HS-27A (cell line): ENCODE results near the gene DNAAF9.

Experiments used
- DNase-seq: peaks from one replicate; pipeline ENCODE4 v3.0.0-alpha.2; 2012; ENCODE audit warnings: low read depth, missing footprints

DNAAF9 gene

DNA sequence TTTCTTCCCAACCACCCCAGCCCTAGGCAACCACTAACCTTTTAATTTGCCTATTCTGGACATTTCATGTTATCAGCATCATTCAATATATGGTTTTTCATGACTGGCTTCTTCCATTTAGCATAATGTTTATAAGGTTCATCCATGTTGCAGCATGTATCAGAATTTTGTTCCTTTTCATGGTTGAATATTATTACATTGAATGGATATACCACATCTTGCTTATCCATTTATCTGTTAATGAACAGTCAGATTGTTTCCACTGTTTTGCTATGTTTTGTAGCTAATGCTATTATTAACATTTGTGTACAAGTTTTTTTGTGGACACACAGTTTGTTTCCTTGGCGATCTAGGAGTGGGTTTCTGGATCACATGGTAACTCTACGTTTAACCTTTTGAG is 3.0 kb upstream of the DNAAF9 start:
- DNase-seq, result no peak

DNA sequence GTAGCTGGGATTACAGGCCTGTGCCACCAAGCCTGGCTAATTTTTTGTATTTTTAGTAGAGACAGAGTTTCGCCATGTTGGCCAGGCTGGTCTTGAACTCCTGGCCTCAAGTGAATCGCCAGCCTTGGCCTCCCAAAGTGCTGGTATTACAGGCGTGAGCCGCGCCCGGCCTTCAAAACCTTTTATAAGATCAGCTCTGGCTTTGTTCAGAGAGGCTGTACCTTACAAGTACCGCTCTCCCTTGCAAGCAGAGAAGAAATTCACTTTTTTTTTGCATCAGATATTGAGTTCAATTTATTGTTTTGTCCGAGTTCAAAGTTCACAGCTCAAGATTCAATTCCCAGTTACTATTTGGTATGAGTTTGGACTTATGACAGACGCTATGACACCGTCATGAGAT is 1.9 kb upstream of the DNAAF9 start:
- DNase-seq, result no peak

DNA sequence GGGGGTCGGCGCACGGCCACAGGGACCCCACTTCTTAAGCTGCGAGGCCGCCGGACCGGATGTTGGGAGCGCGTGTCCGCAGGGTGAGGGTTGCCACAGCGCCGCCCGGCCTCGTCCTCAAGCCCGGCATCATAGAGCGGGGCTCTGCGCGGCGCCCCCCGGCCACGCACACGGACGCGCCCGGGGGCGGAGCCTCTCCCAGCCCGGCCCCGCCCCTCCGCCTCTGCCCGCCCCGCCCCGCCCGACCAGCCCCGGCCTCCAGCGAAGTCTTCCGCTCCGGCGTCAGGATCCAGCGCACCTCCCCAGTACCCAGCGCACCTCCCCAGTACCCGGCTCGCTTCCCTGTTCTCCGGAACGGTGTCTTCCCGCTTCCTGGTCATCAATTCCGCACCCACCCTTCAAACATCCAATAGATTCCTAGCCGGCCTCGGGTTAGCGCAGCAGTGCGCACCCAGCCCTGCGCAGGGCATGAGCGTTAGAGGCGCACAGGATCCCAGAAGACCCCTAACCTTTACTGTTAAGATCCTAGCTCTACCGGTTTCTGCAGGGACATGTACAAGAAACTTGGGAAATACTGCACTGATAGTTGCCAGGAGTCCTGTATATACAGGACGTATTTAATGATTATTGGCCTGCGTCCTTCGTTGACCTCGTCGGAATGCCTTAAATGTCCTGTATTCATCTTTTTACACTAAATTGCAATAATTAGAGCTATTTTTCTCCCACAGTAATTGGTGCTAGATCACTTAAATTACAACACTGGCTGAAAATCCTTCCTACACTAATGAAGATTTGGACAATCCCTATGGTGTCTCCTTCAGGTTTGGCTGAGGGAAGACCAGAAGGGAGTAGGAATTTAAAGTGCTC is 535 bp upstream of the DNAAF9 start:
- DNase-seq, result peak; percentile 61

DNA sequence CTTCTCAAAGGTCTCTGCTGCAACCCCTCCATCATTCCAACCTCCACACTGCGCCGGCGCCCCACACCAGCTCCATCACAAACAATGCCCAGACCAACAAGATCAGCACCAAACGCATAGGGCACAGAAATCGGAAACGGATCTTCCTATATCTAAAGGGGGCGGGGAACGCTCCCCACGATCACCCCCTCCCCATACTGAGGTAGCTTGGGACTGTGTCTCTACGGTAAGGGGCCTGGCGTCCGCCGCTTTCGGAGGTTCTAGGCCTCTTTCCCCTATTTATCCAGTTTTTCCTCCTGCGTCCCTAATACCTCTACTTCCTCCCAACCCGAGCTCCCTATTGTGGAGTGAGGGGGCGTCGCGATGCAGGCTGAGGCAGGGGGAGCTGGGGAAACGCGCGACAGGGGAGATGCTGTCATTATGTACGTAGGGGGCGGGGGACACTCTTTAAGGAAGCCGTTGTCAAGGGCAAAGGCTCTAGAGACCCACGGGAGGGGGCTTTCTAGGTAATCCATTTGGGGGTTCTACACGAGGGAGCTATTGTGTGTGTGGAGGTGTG is 909 bp downstream of the DNAAF9 start:
- DNase-seq, result no peak

DNA sequence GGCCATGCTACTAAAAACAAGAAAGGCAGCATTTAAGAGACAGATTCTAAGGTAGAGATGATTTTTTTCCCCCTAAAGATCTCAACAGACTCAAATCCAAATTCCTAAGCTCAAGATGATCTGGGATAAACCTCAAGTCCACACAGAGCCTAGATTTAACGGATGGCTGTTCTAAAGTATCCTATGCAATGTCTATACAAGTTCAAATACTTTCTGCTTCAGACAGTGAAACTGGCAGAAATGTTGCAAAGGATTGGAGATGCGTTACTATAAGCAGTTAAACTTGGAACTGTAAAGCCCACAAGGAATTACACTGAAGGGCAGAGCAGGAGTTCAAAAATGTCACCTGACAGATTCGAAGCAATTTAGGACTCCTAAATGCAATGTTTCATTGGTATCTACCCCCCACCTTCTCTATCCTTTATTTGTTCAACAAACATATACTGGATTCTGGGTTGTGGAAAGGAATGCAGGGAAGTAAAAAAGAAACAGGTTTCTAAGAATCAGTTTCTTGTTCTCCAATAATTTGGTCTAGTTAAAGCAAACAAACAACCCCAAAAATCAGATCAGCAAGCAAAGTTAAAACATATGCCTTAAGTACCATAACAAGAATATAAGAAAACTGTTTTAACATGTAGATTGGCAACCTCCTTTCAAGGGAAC is 1.6 kb downstream of the DNAAF9 start:
- no peak for DNase-seq

DNA sequence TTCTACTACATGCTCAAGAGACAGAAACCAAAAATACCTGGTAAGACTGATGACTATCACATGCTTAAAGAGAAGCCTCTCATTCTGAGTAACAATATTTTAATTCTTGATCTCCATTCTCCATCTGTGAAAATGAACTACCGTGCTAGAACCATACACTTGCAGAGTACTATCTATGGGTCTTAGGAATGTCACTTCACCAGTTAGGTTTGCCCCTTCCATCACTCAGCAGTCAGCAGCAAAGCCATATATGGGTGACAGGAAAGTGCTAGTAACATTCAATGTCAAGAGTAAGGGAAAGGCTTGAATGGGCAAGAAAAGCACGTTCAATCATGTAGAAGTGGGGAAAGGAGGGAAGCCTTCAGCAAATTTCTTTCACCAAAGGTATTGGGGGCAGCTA is 2.3 kb downstream of the DNAAF9 start:
- DNase-seq, result no peak

DNA sequence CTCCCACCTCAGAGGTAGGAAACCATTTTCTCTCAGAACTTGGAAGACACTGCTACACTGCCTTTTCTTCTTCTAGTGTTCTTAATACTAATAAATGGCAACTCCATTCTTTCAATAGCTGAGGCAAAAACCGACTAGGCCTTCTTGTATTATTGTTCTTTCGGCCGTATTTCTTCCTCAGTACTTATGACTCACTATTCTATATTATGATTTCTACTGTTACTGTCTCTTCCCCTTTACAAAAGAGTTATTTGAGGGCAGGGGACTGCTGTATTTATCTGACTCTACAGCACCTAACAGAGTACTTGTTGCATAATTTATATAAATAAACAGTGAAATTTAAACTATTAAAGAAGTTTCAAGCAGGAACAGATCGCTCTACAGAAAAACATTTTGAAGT is 3.1 kb downstream of the DNAAF9 start:
- DNase-seq, result no peak

DNA sequence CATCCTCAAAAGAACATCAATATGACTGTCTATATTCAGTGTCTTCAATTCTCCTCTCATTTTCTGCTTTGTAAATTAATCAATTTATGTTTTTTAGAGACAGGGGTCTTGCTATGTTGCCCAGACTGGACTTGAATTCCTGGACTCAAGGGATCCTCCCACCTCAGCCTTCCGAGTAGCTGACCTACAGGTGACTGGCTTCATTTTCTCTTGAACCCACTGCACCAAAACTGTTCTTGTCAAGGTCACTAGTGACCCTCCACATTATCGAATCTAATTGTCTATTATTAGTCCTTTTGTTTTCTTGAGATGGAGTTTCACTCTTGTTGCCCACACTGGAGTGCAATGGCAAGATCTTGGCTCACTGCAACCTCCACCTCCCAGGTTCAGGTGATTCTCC is 3.7 kb downstream of the DNAAF9 start:
- no peak for DNase-seq

DNA sequence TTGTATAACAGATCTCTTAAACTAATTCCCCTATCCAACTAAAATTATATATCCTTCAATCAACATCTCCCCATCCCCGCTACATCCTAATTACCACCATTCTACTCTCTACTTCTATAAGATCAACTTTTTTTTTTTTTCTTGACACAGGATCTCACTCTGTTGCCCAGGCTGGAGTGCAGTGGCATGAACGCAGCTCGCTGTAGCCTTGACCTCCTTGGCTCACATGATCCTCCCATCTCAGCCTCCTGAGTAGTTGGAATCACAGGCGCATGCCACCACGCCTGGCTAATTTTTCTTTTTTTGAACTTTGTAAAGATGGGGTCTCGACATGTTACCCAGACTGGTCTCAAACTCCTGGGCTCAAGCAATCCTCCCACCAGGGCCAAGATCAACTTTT is 5.0 kb downstream of the DNAAF9 start:
- no peak for DNase-seq

DNA sequence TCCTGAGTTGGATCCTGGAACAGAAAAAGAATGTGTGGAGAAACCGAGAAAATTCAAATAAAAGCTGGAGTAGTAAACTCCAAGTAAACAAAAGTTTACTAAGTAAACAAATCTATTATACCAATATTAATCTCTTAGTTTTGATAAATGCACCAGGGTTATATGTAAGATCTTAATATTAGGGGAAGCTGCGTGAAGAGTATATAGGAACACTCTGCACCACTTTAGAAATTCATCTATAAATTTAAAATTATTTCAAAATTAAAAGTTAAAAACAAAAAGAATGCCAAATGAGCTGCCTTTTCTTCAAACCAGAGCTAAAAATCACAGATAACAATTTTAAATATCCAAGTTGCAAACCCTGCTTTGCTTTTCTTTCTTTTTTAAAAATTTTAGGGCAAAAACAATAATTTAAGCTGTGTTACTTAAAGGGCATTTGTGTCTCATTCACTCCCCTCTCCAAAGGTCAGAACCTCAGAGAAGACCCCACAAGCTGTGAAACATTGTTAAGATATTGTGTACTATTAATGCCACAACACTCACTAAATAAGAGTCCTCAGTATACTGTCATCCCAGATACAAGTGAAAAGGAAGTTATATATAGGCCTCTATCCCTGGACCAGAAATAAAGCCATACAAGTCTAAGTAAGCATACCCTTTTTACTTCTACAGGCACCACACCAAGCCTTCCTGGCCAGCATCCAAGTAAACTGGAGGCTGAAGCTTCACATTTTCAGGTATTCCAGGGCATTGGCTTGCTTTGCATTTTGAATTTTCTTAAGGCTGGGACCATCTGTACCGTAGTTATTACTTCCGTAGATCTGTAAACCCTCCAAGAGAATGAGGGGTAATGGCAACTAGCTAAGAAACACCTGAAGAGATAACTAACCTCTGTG is 7.0 kb downstream of the DNAAF9 start:
- DNase-seq, result no peak

DNA sequence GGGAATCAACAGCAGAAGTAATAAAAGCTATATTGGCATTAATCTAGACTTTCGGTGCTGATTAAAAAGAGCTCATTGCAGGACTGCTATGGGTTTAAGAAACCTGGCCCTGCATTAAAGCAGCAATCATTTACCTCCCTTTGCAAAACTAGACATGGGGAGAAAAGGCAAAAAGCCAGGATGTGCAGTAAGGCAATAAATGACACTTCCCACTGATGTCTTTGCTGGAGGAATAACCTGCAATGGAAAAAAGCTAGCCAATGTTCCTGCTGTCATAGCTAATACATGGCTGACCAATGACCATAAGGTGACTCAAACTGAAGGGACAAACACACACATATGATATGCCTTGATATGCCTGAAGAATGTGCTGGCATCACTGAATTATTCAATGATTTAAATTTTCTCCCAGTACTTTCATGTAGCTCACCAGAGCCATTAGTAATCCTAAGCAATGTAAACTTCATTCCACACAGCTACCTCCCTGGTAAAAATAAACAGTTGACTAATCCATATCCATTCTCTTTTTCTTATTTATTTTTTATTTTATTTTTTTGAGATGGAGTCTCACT is 8.7 kb downstream of the DNAAF9 start:
- peak; percentile 19 for DNase-seq

DNA sequence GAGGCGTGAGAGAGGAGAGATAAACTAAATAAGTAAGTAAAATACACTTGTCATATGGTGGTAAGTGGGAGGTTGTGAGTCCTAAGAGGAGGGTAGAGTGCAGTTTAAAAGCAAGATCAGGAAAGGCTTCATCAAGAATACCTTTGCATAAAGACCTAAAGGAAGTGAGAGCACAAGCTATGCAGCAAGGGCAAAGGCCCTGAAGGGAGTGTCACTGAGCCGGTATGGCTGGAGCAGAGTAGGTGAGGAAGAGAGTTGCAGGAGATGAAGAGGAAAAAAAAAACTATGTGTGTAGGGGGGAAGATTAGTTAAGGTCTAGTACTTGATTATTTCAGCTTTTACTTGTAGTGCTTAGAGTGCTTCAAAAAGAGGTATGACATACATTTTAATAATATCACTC is 11.0 kb downstream of the DNAAF9 start:
- no peak for DNase-seq

DNA sequence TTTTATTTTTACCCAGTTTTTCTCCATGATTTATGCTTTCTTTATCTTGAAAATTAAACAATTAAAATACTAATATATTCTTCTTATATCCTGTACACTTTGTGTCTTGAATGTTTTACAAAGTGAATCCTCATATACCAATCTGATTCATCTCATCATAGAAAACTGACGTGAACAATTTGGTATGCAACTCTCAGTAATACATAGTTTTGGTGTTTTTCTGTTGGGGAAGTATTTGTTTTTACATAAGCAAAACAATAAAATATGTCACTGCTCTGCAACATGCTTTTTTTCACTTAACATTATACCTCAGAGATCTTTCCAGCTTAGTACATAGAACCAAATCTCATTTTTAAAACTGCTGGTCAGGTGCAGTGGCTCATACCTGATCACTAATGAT is 14.7 kb downstream of the DNAAF9 start:
- DNase-seq, result no peak

DNA sequence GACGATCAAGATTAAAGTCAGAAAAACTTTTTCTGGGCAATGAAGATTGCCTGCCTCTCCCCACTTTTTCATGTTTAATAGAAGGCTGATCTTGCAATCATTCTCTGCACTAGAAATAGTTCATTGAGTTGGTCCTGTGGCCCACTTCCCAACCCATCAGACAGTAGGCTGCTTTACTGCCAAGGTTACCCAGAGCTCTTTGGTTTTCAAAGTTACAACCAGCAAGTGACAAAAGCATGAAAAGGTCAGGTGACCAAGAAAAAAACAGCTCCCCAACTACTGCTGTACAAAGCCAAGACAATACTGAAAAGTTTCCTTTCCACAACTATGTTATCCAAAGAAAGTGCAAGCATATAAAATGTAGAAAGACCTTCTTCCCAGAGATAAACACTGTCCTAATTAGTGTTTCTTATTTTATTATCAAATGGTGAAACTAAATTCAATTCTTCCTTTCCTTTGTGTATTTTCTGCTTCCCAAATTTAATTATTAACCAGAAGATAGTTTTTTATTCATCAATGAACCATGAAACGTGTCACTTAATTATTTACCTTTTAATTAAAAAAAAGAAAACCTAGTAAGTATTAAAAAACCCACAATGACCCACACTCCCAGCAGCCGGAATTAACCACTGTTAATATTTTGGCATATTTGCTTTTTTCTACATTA is 16.6 kb downstream of the DNAAF9 start:
- DNase-seq, result no peak

DNA sequence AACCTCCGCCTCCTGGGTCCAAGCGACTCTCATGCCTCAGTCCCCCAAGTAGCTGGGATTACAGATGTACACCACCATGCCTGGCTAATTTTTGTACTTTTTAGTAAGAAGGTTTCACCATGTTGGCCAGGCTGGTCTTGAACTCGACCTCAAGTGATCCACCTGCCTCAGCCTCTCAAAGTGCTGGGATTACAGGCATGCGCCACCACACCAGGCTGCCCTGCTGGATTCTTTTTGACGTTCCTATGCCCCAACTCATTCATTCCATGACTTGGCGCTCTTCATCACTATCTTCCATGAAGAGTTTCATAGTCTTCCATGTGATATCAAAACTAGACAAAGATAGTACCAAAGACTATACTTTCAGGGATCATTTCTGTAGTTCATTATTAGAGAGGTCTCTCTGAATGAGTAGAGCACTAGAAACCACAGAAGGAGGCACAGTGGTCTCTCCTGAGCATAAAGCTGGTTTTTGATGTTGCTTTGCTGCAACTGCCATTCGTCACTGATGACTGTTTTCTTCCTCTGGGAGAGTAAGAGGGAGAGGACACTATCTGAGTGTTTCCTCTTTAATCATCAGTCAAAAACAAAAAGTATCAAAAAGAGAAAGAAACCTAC is 23.5 kb downstream of the DNAAF9 start:
- no peak for DNase-seq

DNA sequence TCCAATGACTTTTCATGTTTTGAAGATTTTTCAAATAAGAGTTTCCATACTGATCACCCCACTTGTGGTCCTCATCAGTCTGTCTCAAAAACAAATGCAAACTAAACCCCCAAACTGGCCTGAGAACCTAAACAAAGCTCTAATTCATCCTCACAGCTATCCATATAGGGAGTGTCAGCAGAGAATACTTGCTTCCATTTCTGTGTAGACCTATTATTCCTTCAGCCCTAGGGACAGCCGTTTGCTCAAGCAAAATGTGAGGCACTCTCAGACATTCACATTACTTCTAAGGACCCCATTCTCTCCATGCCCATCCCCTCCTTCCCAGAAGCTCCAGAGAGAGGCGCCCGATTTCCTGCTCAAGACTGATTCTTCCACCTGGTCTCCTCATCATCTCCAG is 24.6 kb downstream of the DNAAF9 start:
- no peak for DNase-seq

DNA sequence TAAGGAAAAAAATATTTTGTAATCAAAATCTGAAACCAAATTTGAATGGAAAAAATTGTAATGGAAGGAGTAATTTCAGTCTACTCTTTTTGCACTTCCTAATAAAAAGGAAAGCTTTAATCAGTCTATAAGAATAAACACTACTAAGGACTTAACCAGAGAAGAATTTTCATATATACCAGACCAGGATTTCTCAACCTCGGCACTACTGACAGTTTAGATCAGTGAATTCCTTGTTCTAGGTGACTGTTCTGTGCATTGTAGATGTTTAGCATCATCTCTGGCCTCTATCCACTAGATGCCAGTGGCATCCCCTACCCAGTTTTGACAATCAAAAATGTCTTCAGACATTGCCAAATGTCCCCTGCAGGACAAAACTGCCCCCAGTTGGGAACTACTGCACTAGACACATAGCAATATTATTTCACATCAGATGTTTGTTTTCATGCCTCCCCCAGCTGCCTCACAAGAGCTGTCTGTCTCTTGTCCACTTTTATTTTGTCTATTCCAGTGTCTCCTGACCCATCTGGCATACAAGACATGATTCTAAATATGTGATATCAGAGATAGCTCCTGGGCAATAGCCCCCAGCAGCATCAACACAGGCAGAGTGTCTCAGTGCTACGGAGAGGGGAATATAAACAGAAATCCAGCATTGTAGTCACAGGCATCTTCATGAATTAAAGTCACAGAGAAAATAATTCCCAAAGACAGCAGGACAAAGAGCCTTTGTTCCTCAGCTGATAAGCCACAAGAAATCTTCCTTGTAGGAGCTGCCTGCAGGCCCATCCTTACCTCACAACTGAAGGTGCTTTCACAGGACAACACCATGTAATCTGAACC is 27.0 kb downstream of the DNAAF9 start:
- no peak for DNase-seq

DNA sequence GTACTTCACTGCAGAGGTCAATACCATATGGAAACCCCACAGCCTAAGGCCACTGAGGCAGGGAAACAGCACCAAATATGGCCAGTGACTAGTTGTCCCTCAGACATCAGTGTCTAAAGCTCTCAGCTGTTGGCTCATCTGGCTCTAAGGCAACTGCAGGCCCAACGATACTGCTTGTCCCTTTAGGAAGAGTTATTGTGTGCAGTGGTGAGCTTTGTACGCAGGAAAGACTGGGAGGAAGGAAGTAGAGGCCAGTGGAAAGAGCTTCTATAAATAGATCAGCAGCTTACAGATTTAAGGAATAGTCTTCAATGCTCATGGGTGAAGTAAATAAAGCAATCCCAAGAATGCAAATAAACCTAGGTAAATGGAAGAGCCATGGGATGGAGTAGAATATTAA is 29.3 kb downstream of the DNAAF9 start:
- DNase-seq, result no peak

DNA sequence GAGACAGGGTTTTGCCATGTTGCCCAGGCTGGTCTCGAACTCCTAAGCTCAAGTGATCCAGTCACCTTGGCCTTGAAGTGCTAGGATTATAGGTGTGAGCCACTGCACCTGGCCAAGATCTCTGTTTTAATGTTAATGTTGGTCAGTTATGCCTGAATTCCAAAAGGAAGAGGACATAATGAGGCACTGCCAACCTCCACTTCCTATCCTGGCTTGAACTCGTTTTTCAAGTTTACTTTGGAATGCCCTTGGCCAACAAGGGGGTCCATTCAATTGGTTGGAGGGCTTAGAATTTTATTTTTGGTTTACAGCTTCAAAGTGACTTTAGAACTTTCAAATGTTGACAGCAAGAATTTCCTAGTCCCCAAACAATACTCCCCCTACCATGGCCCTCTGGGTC is 29.8 kb downstream of the DNAAF9 start:
- no peak for DNase-seq

DNA sequence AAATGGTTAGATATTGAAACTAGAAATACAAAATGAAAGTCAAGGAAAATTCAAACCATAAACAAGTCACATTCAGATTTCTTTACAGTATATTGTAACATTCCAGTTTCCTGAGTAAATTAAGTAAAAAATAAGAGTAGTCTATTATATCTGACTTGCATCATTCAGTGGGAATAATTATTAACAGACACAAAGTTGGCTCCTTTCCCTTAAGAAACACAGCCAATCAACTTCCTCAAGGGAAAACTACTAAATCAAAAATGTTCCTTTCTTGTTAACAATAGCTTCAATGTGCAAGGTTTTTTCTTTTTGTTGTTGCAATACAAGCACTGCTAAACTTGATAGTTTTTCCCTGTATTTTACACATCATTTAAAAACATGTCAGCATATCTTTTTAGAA is 33.2 kb downstream of the DNAAF9 start:
- no peak for DNase-seq
